ENCODE data around the gene GDA.

DNA sequence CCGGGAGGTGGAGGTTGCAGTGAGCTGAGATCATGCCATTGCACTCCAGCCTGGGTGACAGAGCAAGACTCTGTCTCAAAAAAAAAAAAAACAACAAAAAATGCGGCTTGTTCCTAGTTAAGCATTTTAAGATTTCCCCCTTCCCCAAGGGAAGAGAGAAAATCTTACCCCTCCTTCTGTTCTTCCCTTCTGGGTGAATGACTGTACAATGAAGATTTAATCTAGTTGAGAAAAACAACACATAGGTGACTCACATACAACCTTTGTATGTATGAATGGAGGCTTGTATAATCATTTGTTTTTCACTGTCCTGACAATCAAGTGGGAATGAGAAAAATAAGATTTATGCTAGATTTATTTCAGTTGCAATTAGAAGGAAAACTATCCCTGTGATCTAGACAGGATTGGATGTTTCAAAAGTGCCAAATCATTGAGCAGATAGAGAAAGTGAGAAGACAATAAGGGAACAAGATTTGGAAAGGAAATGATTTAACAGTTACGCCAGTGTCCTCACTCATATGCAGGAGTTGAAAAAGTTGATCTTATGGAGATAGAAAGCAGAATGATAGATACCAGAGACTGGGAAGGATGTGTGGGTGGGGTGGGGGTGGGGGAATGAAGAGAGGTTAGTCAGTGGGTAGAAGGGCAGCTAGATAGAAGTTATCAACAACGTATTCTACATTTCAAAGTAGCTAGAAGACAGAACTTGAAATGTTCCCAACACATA is 16.7 kb downstream of the GDA start:
- TF ChIP-seq CTCF (IDR thresholded peaks at IDR 0.05) (no peak), POLR2A (IDR thresholded peaks at IDR 0.05) (no peak)

Data from lower leg skin (tissue), 3 donors.